Esophagus muscularis mucosa (tissue), 3 donors: Measurements from ENCODE around the gene PTPN6.

Source experiments
- CTCF ChIP-seq, 3 experiments: fragments of 200-600 bp in 2 of 3; fragments of 450-650 bp in 1 of 3; sonication (generic) in 2 of 3; IDR thresholded peaks; one replicate each; pipeline ENCODE4 v1.5.1; 2017 to 2019; ENCODE audit warnings: antibody characterized with exemption in 3 of 3, mild to moderate bottlenecking in 2 of 3, moderate library complexity in 1 of 3
- POLR2AphosphoS5 ChIP-seq, 2 donors: sonication (generic); formaldehyde crosslinking; IDR thresholded peaks; one replicate each; pipeline ENCODE4 v1.6.1; 2017; ENCODE audit warnings: antibody characterized with exemption in 2 of 2

DNA sequence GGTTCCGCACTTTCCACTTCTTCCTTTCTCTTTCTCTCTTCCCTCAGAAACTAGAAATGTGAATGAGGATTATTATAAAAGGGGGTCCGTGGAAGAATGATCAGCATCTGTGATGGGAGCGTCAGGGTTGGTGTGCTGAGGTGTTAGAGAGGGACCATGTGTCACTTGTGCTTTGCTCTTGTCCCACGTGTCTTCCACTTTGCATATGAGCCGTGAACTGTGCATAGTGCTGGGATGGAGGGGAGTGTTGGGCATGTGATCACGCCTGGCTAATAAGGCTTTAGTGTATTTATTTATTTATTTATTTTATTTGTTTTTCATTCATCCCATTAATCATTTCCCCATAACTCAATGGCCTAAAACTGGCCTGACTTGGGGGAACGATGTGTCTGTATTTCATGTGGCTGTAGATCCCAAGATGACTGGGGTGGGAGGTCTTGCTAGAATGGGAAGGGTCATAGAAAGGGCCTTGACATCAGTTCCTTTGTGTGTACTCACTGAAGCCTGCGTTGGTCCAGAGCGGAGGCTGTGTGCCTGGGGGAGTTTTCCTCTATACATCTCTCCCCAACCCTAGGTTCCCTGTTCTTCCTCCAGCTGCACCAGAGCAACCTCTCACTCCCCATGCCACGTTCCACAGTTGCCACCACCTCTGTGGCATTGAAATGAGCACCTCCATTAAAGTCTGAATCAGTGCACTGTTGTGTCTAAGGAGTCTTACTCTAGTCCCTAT, 28.0 kb upstream of the PTPN6 start:
- TF ChIP-seq CTCF (IDR thresholded peaks at IDR 0.05) (no peak), POLR2AphosphoS5 (IDR thresholded peaks at IDR 0.05) (no peak)
